WTC11 (cell line): ENCODE measurements around the gene TPX2. TPM values are rescaled to one million over a fixed set of nuclear protein-coding genes. Genes with fewer than 3 reads are reported as not detected.

ENCODE experiments used
- ATAC-seq: fragments of 200-7000 bp; cut with Tn5 transposase; 2 replicates; pipeline ENCODE4 v1.10.0; 2021; ENCODE audit warnings: mild to moderate bottlenecking, moderate library complexity
- CTCF ChIA-PET: fragments of 300-600 bp; sonication (Branson Sonifier 250); formaldehyde crosslinking; loops from one replicate; lab custom pipeline; 2021; ENCODE audit warnings: antibody characterized with exemption; lab: Charles Lee
- POLR2A ChIA-PET: fragments of 350-600 bp; sonication (Branson Sonifier 250); formaldehyde crosslinking; loops from one replicate; lab custom pipeline; 2021; ENCODE audit warnings: antibody characterized with exemption; lab: Charles Lee
- DNase-seq: peaks from one replicate; pipeline ENCODE4 v3.0.0; 2021; ENCODE audit warnings: low spot score
- H3K27ac Mint-ChIP-seq: 2 replicates; pipeline ENCODE4 v1.8.0; 2021; ENCODE audit warnings: mixed read lengths
- H3K27me3 Mint-ChIP-seq: 2 replicates; pipeline ENCODE4 v1.8.0; 2021; ENCODE audit warnings: low read depth, mild to moderate bottlenecking, moderate library complexity, mixed read lengths
- H3K36me3 Mint-ChIP-seq: 2 replicates; pipeline ENCODE4 v1.8.0; 2021; ENCODE audit warnings: mixed read lengths
- H3K4me1 Mint-ChIP-seq: 2 replicates; pipeline ENCODE4 v1.8.0; 2022; ENCODE audit warnings: mixed read lengths
- H3K4me3 Mint-ChIP-seq: 2 replicates; pipeline ENCODE4 v1.8.0; 2021; ENCODE audit warnings: mild to moderate bottlenecking, moderate library complexity, mixed read lengths
- H3K9me3 Mint-ChIP-seq: 2 replicates; pipeline ENCODE4 v1.8.0; 2021; ENCODE audit warnings: mixed read lengths
- AFF4 ChIP-seq: sonication (generic); formaldehyde crosslinking; IDR thresholded peaks from 2 replicates; pipeline ENCODE4 v1.8.1; 2023; ENCODE audit warnings: mild to moderate bottlenecking, missing genetic modification reagents, borderline replicate concordance
- CDX4 ChIP-seq: fragments of 250-450 bp; sonication (Bioruptor Pico); IDR thresholded peaks from 2 replicates; pipeline ENCODE4 v1.9.0; 2021; ENCODE audit warnings: moderate library complexity, mild to moderate bottlenecking, inconsistent platforms, borderline replicate concordance
- CREM ChIP-seq: sonication (generic); formaldehyde crosslinking; IDR thresholded peaks from 2 replicates; pipeline ENCODE4 v1.8.1; 2022; ENCODE audit warnings: mild to moderate bottlenecking, missing genetic modification reagents, moderate library complexity
- EMX1 ChIP-seq: fragments of 250-450 bp; sonication (Bioruptor Pico); IDR thresholded peaks from 2 replicates; pipeline ENCODE4 v1.8.0; 2021; ENCODE audit warnings: mild to moderate bottlenecking
- ETV6 ChIP-seq: sonication (generic); formaldehyde crosslinking; IDR thresholded peaks from 2 replicates; pipeline ENCODE4 v1.8.1; 2022; ENCODE audit warnings: mild to moderate bottlenecking, missing genetic modification reagents
- GTF2I ChIP-seq: fragments of 250-450 bp; sonication (Bioruptor Pico); conservative IDR thresholded peaks from 2 replicates; pipeline ENCODE4 v1.4.0; 2021; ENCODE audit warnings: mild to moderate bottlenecking
- MYBL2 ChIP-seq: sonication (generic); formaldehyde crosslinking; IDR thresholded peaks from 2 replicates; pipeline ENCODE4 v1.8.1; 2023; ENCODE audit warnings: mild to moderate bottlenecking, moderate library complexity, missing genetic modification reagents
- NFATC4 ChIP-seq: fragments of 250-450 bp; sonication (Bioruptor Pico); IDR thresholded peaks from 2 replicates; pipeline ENCODE4 v1.9.0; 2021; ENCODE audit warnings: mild to moderate bottlenecking
- SMAD4 ChIP-seq: sonication (generic); formaldehyde crosslinking; IDR thresholded peaks from 2 replicates; pipeline ENCODE4 v1.8.0; 2022; ENCODE audit warnings: mild to moderate bottlenecking, missing genetic modification reagents
- total RNA-seq: library from RNA; stranded (reverse); gene quantifications from 3 replicates; pipeline ENCODE4 v1.2.3, GENCODE V29; 2021
- TF ChIP-seq, protein P1 (sequence below): sonication (generic); formaldehyde crosslinking; IDR thresholded peaks from 2 replicates; pipeline ENCODE4 v1.8.0; 2022; ENCODE audit warnings: missing genetic modification reagents
- TF ChIP-seq, protein P2 (sequence below): sonication (generic); formaldehyde crosslinking; IDR thresholded peaks from 2 replicates; pipeline ENCODE4 v1.8.0; 2023; ENCODE audit warnings: mild to moderate bottlenecking, missing genetic modification reagents
- TF ChIP-seq, protein P3 (sequence below): sonication (generic); formaldehyde crosslinking; IDR thresholded peaks from 2 replicates; pipeline ENCODE4 v1.8.0; 2022; ENCODE audit warnings: mild to moderate bottlenecking, missing genetic modification reagents
- TF ChIP-seq, protein P4 (sequence below): fragments of 250-450 bp; sonication (Bioruptor Pico); IDR thresholded peaks from 2 replicates; pipeline ENCODE4 v1.9.0; 2021; ENCODE audit warnings: mild to moderate bottlenecking
- TF ChIP-seq, protein P5 (sequence below): sonication (generic); formaldehyde crosslinking; IDR thresholded peaks from 2 replicates; pipeline ENCODE4 v1.8.0; 2022; ENCODE audit warnings: mild to moderate bottlenecking, missing genetic modification reagents

Gene TPX2
- total RNA-seq, 1 experiment from 2014 or later: 123 TPM

DNA sequence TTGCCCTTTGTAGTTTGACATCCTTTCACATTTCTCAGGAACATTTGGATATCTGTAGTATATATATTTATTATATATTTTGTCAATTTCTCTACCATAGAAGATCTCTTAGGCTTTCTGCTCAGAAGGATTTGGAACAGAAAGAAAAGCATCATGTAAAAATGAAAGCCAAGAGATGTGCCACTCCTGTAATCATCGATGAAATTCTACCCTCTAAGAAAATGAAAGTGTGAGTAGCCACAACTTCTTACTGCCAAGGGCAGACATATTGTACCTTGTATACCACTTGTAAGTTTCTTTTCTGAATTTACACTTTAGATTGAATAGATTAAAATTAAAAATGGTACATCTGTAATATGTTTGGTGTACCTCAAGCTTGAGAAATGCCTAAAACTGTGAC is 31.2 kb downstream of the TPX2 start:
- no peaks in the 10 kb centered on the region for H3K4me1 Mint-ChIP-seq
- ATAC-seq (no peak), DNase-seq (no peak)
- CTCF ChIA-PET: no interaction called here
- no peaks in the 10 kb centered on the region for H3K27me3 Mint-ChIP-seq
- POLR2A ChIA-PET: no interaction called here
- peaks cover 73% of the 10 kb centered on the region for H3K36me3 Mint-ChIP-seq
- no peak overlapping the region for H3K4me3 Mint-ChIP-seq
- H3K27ac Mint-ChIP-seq: no peak overlapping the region
- TF ChIP-seq GTF2I: no peak
- TF ChIP-seq, all 79 proteins: peak for 0
- no peaks in the 10 kb centered on the region for H3K9me3 Mint-ChIP-seq

DNA sequence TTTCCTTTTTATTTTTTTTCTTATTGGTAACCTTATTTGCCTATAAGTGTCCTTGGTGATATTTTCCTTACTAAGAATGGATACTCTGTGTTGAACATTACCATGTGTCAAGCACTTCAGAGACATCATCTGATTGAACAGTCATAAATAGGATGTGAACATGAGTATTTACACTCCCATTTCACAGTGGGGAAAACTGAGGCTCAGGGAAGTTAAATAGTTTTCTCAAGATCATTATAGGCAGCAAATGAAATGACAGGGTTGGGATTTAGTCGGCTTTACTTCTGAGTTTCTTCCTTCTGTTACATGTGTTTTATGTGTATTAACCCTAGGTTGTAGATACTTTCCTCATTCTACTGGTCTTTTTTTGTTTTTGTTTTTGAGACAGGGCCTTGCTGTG is 35.3 kb downstream of the TPX2 start:
- Mint-ChIP-seq H3K27ac (no peak overlapping the region), H3K9me3 (no peaks in the 10 kb centered on the region), H3K4me3 (no peak overlapping the region), H3K27me3 (no peaks in the 10 kb centered on the region), H3K4me1 (no peaks in the 10 kb centered on the region), H3K36me3 (peaks cover 79% of the 10 kb centered on the region)
- ATAC-seq (no peak), DNase-seq (no peak)
- POLR2A ChIA-PET: no interaction called here
- TF ChIP-seq CREM (CRISPR knock-in tag): no peak
- TF ChIP-seq ETV6: no peak
- no peak for TF ChIP-seq SMAD4 (CRISPR knock-in tag)
- TF ChIP-seq, protein P1, sequence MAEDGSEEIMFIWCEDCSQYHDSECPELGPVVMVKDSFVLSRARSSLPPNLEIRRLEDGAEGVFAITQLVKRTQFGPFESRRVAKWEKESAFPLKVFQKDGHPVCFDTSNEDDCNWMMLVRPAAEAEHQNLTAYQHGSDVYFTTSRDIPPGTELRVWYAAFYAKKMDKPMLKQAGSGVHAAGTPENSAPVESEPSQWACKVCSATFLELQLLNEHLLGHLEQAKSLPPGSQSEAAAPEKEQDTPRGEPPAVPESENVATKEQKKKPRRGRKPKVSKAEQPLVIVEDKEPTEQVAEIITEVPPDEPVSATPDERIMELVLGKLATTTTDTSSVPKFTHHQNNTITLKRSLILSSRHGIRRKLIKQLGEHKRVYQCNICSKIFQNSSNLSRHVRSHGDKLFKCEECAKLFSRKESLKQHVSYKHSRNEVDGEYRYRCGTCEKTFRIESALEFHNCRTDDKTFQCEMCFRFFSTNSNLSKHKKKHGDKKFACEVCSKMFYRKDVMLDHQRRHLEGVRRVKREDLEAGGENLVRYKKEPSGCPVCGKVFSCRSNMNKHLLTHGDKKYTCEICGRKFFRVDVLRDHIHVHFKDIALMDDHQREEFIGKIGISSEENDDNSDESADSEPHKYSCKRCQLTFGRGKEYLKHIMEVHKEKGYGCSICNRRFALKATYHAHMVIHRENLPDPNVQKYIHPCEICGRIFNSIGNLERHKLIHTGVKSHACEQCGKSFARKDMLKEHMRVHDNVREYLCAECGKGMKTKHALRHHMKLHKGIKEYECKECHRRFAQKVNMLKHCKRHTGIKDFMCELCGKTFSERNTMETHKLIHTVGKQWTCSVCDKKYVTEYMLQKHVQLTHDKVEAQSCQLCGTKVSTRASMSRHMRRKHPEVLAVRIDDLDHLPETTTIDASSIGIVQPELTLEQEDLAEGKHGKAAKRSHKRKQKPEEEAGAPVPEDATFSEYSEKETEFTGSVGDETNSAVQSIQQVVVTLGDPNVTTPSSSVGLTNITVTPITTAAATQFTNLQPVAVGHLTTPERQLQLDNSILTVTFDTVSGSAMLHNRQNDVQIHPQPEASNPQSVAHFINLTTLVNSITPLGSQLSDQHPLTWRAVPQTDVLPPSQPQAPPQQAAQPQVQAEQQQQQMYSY (CRISPR knock-in tag): no peak
- TF ChIP-seq CDX4 (CRISPR knock-in tag): no peak
- no peak for TF ChIP-seq NFATC4
- TF ChIP-seq, protein P2, sequence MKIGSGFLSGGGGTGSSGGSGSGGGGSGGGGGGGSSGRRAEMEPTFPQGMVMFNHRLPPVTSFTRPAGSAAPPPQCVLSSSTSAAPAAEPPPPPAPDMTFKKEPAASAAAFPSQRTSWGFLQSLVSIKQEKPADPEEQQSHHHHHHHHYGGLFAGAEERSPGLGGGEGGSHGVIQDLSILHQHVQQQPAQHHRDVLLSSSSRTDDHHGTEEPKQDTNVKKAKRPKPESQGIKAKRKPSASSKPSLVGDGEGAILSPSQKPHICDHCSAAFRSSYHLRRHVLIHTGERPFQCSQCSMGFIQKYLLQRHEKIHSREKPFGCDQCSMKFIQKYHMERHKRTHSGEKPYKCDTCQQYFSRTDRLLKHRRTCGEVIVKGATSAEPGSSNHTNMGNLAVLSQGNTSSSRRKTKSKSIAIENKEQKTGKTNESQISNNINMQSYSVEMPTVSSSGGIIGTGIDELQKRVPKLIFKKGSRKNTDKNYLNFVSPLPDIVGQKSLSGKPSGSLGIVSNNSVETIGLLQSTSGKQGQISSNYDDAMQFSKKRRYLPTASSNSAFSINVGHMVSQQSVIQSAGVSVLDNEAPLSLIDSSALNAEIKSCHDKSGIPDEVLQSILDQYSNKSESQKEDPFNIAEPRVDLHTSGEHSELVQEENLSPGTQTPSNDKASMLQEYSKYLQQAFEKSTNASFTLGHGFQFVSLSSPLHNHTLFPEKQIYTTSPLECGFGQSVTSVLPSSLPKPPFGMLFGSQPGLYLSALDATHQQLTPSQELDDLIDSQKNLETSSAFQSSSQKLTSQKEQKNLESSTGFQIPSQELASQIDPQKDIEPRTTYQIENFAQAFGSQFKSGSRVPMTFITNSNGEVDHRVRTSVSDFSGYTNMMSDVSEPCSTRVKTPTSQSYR (CRISPR knock-in tag): no peak
- TF ChIP-seq, protein P3, sequence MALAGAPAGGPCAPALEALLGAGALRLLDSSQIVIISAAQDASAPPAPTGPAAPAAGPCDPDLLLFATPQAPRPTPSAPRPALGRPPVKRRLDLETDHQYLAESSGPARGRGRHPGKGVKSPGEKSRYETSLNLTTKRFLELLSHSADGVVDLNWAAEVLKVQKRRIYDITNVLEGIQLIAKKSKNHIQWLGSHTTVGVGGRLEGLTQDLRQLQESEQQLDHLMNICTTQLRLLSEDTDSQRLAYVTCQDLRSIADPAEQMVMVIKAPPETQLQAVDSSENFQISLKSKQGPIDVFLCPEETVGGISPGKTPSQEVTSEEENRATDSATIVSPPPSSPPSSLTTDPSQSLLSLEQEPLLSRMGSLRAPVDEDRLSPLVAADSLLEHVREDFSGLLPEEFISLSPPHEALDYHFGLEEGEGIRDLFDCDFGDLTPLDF (CRISPR knock-in tag): no peak
- TF ChIP-seq, protein P4, sequence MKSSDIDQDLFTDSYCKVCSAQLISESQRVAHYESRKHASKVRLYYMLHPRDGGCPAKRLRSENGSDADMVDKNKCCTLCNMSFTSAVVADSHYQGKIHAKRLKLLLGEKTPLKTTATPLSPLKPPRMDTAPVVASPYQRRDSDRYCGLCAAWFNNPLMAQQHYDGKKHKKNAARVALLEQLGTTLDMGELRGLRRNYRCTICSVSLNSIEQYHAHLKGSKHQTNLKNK: no peak
- no peak for TF ChIP-seq AFF4
- no peak for TF ChIP-seq EMX1 (CRISPR knock-in tag)
- TF ChIP-seq, protein P5, sequence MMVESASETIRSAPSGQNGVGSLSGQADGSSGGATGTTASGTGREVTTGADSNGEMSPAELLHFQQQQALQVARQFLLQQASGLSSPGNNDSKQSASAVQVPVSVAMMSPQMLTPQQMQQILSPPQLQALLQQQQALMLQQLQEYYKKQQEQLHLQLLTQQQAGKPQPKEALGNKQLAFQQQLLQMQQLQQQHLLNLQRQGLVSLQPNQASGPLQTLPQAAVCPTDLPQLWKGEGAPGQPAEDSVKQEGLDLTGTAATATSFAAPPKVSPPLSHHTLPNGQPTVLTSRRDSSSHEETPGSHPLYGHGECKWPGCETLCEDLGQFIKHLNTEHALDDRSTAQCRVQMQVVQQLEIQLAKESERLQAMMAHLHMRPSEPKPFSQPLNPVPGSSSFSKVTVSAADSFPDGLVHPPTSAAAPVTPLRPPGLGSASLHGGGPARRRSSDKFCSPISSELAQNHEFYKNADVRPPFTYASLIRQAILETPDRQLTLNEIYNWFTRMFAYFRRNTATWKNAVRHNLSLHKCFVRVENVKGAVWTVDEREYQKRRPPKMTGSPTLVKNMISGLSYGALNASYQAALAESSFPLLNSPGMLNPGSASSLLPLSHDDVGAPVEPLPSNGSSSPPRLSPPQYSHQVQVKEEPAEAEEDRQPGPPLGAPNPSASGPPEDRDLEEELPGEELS: no peak
- TF ChIP-seq MYBL2 (CRISPR knock-in tag): no peak
- CTCF ChIA-PET: no interaction called here
